K562 (cell line): ENCODE data around the gene SLC25A18. TPM values are rescaled to one million over a fixed set of nuclear protein-coding genes. Genes with fewer than 3 reads are reported as not detected.
A peak's percentile ranks its signal among the peaks of the same experiment; 100 is the strongest.

ENCODE experiments used
- CHD7 ChIP-seq: fragments of 200-600 bp; sonication (generic); IDR thresholded peaks from one replicate; pipeline ENCODE4 v1.6.1; 2012; ENCODE audit warnings: mild to moderate bottlenecking, low read depth, low read length, inconsistent platforms
- LEF1 ChIP-seq: fragments of 450-650 bp; IDR thresholded peaks from 2 replicates; pipeline ENCODE4 v1.6.1; 2016; ENCODE audit warnings: mild to moderate bottlenecking
- RFX1 ChIP-seq: fragments of 450-650 bp; IDR thresholded peaks from 2 replicates; pipeline ENCODE4 v1.6.1; 2016; ENCODE audit warnings: mild to moderate bottlenecking, moderate library complexity
- ZNF518B ChIP-seq: fragments of 250-450 bp; sonication (Bioruptor Pico); IDR thresholded peaks from 2 replicates; pipeline ENCODE4 v1.5.0; 2021; ENCODE audit warnings: mild to moderate bottlenecking, moderate library complexity
- polyA plus RNA-seq, 8 experiments: library from polyadenylated mRNA; depleted of rRNA in 4 of 8; stranded (reverse) in 5 of 8; unstranded in 3 of 8; fragments of >200 nt; fragmentation: Nextera tagmentation in 2 of 8; fragmentation: Illumina TruSeq in 1 of 8; extraction: Ambion mirVana in 2 of 8; extraction: Trizol in 1 of 8; gene quantifications; 2 replicates each; pipeline versions ENCODE4 v1.2.1 to v1.2.3, GENCODE V29; 2011 to 2014; ENCODE audit warnings: inconsistent platforms in 1 of 8, missing spikeins in 1 of 8
- total RNA-seq, 7 experiments: library from RNA; depleted of rRNA in 6 of 7; stranded (reverse); fragments of >200 nt in 6 of 7; fragmentation: Illumina TruSeq in 2 of 7; extraction: Trizol in 2 of 7; gene quantifications; 2 replicates each; pipeline versions ENCODE4 v1.2.1 to v1.2.3, GENCODE V29; 2011 to 2021; ENCODE audit warnings: low replicate concordance in 1 of 7
- TF ChIP-seq, protein P1 (sequence below): fragments of 450-650 bp; IDR thresholded peaks from 2 replicates; pipeline ENCODE4 v1.6.1; 2016; ENCODE audit warnings: borderline replicate concordance
- TF ChIP-seq, protein P2 (sequence below): fragments of 450-650 bp; formaldehyde crosslinking; IDR thresholded peaks from 2 replicates; pipeline ENCODE4 v1.4.0; 2022; ENCODE audit warnings: missing genetic modification characterization

SLC25A18 gene
- total and polyA plus RNA-seq, 9 of the 15 experiments (the other 6 are each of a cell fraction or from before 2014, with no cell fraction given), result 0.04 TPM; not detected in 8

DNA sequence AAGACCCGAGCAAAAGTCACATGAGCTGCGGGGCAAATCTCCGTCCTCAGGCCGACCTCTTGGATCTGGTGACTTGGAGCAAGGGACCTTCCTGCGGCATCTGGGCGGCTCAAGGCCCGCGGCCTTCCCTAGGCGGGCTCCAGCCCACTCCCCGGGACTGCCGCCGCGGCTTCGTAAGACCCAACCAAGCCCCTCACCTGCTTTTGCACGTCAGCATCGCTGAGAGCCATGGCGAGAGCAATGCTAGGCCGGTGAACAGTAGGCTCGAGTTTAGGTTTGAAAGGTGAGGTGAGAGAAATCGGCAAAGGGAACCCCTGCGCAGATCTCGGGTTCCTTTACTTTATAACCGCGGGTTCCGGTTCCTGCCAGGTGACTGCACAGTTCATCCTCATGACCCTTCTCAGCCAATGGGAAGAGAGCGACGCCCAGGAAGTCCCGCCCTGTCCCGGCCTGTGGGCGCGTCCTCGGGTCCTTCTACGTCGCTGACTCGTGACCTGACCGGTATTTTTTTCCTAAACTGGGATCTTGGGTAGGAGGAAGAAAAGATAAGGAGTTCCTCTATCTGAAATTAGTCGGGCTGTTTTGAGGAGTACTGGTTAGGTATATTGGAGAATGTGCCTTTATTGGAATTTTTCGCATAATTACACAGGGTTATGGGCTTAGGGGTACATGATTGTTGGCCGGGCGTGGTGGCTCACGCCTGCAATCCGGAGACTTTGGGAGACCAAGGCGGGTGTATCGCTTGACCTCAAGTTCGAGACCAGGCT lies 65.3 kb downstream of the SLC25A18 start, which contains the start of gene ATP6V1E1 (continued):
- TF ChIP-seq RFX1 (no peak), LEF1 (0 out of 2 replicates have a peak, but pooled peaks have one; percentile 48), ZNF518B (CRISPR knock-in tag) (no peak), CHD7 (no peak)
- TF ChIP-seq, protein P1, sequence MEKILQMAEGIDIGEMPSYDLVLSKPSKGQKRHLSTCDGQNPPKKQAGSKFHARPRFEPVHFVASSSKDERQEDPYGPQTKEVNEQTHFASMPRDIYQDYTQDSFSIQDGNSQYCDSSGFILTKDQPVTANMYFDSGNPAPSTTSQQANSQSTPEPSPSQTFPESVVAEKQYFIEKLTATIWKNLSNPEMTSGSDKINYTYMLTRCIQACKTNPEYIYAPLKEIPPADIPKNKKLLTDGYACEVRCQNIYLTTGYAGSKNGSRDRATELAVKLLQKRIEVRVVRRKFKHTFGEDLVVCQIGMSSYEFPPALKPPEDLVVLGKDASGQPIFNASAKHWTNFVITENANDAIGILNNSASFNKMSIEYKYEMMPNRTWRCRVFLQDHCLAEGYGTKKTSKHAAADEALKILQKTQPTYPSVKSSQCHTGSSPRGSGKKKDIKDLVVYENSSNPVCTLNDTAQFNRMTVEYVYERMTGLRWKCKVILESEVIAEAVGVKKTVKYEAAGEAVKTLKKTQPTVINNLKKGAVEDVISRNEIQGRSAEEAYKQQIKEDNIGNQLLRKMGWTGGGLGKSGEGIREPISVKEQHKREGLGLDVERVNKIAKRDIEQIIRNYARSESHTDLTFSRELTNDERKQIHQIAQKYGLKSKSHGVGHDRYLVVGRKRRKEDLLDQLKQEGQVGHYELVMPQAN, result peak; percentile 90
- TF ChIP-seq, protein P2, sequence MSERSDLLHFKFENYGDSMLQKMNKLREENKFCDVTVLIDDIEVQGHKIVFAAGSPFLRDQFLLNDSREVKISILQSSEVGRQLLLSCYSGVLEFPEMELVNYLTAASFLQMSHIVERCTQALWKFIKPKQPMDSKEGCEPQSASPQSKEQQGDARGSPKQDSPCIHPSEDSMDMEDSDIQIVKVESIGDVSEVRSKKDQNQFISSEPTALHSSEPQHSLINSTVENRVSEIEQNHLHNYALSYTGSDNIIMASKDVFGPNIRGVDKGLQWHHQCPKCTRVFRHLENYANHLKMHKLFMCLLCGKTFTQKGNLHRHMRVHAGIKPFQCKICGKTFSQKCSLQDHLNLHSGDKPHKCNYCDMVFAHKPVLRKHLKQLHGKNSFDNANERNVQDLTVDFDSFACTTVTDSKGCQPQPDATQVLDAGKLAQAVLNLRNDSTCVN (CRISPR knock-in tag), result peak; percentile 66; the same call in 1 of the 2 replicates
